GM18505 (cell line): ENCODE results near the gene AOPEP.
"Not testable (repeated sequence)": the region's sequence is repeated elsewhere in the genome, so short reads cannot be mapped to it uniquely, and the experiment has no call there.

Source experiments
- ATAC-seq: cut with Tn5 transposase; IDR thresholded peaks from one replicate; pipeline ENCODE4 v1.9.1; 2021; ENCODE audit not compliant: unreplicated experiment
- POLR2A ChIP-seq: IDR thresholded peaks from 4 replicates; pipeline ENCODE4 v1.6.1; 2011; ENCODE audit warnings: borderline replicate concordance; ENCODE audit not compliant: insufficient read depth, insufficient read length; ENCODE audit errors: extremely low read depth

AOPEP gene

GRCh38 chr9:94950040-94950578 lies 223.6 kb downstream of the AOPEP start:
- no peak for TF ChIP-seq POLR2A
- no peak for ATAC-seq

- ATAC-seq = no peak
- no peak for TF ChIP-seq POLR2A
Observed at GRCh38 chr9:94950579-94951323, 224.3 kb downstream of the AOPEP start.

- TF ChIP-seq POLR2A = no peak
- ATAC-seq = no peak
Observed at GRCh38 chr9:94951324-94952135, 225.0 kb downstream of the AOPEP start.

- TF ChIP-seq POLR2A = no peak
- ATAC-seq = peak; percentile 62
Observed at GRCh38 chr9:94952565-94953373, 226.3 kb downstream of the AOPEP start.

GRCh38 chr9:94956731-94957130 lies 230.2 kb downstream of the AOPEP start:
- ATAC-seq = no peak

GRCh38 chr9:94960964-94961363 lies 234.5 kb downstream of the AOPEP start:
- no peak for ATAC-seq

More at GRCh38 chr9:94956731-94957130, 230.2 kb downstream of the AOPEP start:
- no peak for TF ChIP-seq POLR2A

GRCh38 chr9:94961870-94962269 lies 235.4 kb downstream of the AOPEP start:
- no peak for TF ChIP-seq POLR2A
- no peak for ATAC-seq

More at GRCh38 chr9:94960964-94961363, 234.5 kb downstream of the AOPEP start:
- TF ChIP-seq POLR2A = no peak

- ATAC-seq = not testable (repeated sequence)
Observed at GRCh38 chr9:94965631-94966030, 239.1 kb downstream of the AOPEP start.

- not testable (repeated sequence) for ATAC-seq
Observed at GRCh38 chr9:94966046-94966445, 239.5 kb downstream of the AOPEP start.

GRCh38 chr9:94967482-94967881 lies 241.0 kb downstream of the AOPEP start:
- TF ChIP-seq POLR2A = no peak

GRCh38 chr9:94971378-94972131 lies 245.1 kb downstream of the AOPEP start:
- ATAC-seq = no peak
- TF ChIP-seq POLR2A = no peak

More at GRCh38 chr9:94967482-94967881, 241.0 kb downstream of the AOPEP start:
- ATAC-seq = no peak

GRCh38 chr9:94973451-94973941 lies 247.0 kb downstream of the AOPEP start:
- no peak for TF ChIP-seq POLR2A
- no peak for ATAC-seq
